ENCODE measurements around the gene OSBPL2. TPM values are rescaled to one million over a fixed set of nuclear protein-coding genes. Genes with fewer than 3 reads are reported as not detected.

Gene OSBPL2
- total RNA-seq, 1 donor from 2014 or later = 49.8 TPM

GRCh38 chr20:62333820-62334595 is 95.7 kb downstream of the OSBPL2 start:
- peaks cover 63% of the 10 kb centered on the region for H3K36me3 ChIP-seq (ENCODE audit: control insufficient read depth, insufficient read depth, low read length)
- DNase-seq (ENCODE audit: low read depth) = no peak
- TF ChIP-seq, protein P1, sequence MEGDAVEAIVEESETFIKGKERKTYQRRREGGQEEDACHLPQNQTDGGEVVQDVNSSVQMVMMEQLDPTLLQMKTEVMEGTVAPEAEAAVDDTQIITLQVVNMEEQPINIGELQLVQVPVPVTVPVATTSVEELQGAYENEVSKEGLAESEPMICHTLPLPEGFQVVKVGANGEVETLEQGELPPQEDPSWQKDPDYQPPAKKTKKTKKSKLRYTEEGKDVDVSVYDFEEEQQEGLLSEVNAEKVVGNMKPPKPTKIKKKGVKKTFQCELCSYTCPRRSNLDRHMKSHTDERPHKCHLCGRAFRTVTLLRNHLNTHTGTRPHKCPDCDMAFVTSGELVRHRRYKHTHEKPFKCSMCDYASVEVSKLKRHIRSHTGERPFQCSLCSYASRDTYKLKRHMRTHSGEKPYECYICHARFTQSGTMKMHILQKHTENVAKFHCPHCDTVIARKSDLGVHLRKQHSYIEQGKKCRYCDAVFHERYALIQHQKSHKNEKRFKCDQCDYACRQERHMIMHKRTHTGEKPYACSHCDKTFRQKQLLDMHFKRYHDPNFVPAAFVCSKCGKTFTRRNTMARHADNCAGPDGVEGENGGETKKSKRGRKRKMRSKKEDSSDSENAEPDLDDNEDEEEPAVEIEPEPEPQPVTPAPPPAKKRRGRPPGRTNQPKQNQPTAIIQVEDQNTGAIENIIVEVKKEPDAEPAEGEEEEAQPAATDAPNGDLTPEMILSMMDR (IDR thresholded peaks at IDR 0.05; ENCODE audit: insufficient read depth, low read length, severe bottlenecking) = no peak
- H3K27me3 ChIP-seq (ENCODE audit: control insufficient read depth, insufficient read depth, low read length) = no peaks in the 10 kb centered on the region
- no peak for FAIRE-seq
- no peak overlapping the region for H3K4me3 ChIP-seq (ENCODE audit: low read depth, low read length)

GRCh38 chr20:62334881-62335280 is 96.6 kb downstream of the OSBPL2 start:
- TF ChIP-seq, protein P1 (IDR thresholded peaks at IDR 0.05; ENCODE audit: insufficient read depth, low read length, severe bottlenecking) = no peak
- Histone ChIP-seq H3K4me3 (ENCODE audit: low read depth, low read length) (no peak overlapping the region), H3K27me3 (ENCODE audit: control insufficient read depth, insufficient read depth, low read length) (no peaks in the 10 kb centered on the region), H3K36me3 (ENCODE audit: control insufficient read depth, insufficient read depth, low read length) (peaks cover 58% of the 10 kb centered on the region)
- DNase-seq (ENCODE audit: low read depth) (no peak), FAIRE-seq (no peak)

- no peaks in the 10 kb centered on the region for H3K27me3 ChIP-seq (ENCODE audit: control insufficient read depth, insufficient read depth, low read length)
- peaks cover 54% of the 10 kb centered on the region for H3K36me3 ChIP-seq (ENCODE audit: control insufficient read depth, insufficient read depth, low read length)
- no peak for DNase-seq (ENCODE audit: low read depth)
- no peak overlapping the region for H3K4me3 ChIP-seq (ENCODE audit: low read depth, low read length)
- TF ChIP-seq, protein P1 (IDR thresholded peaks at IDR 0.05; ENCODE audit: insufficient read depth, low read length, severe bottlenecking) = no peak
- no peak for FAIRE-seq
These were observed 97.2 kb downstream of the OSBPL2 start for GRCh38 chr20:62335532-62335931.

DNA sequence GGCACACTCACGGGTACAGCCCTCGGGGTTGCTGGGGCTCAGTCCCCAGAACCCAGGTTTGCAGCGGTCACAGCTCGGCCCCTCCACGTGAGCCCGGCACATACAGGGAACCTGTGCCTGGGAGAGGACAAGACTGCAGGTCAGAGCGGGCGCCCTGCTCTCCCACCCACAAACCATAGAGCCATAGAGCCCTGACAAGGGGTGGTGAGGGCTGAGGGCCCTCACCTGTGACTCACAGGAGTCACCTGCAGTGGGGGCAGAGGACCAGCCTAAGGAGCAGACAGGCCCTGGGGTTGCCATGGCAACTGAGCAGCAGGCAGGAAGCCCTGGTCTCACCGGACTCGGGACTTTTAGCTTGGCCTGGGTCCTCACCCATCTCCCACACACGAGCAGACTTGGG is 98.0 kb downstream of the OSBPL2 start:
- no peak overlapping the region for H3K4me3 ChIP-seq (ENCODE audit: low read depth, low read length)
- TF ChIP-seq, protein P1 (IDR thresholded peaks at IDR 0.05; ENCODE audit: insufficient read depth, low read length, severe bottlenecking) = no peak
- no peaks in the 10 kb centered on the region for H3K27me3 ChIP-seq (ENCODE audit: control insufficient read depth, insufficient read depth, low read length)
- FAIRE-seq (no peak), DNase-seq (ENCODE audit: low read depth) (no peak)
- H3K36me3 ChIP-seq (ENCODE audit: control insufficient read depth, insufficient read depth, low read length) = peaks cover 52% of the 10 kb centered on the region

GRCh38 chr20:62336775-62337557 is 98.6 kb downstream of the OSBPL2 start:
- TF ChIP-seq, protein P1 (IDR thresholded peaks at IDR 0.05; ENCODE audit: insufficient read depth, low read length, severe bottlenecking) = no peak
- H3K27me3 ChIP-seq (ENCODE audit: control insufficient read depth, insufficient read depth, low read length) = no peaks in the 10 kb centered on the region
- H3K36me3 ChIP-seq (ENCODE audit: control insufficient read depth, insufficient read depth, low read length) = peaks cover 49% of the 10 kb centered on the region
- DNase-seq (ENCODE audit: low read depth) (no peak), FAIRE-seq (peak; percentile 99)
- H3K4me3 ChIP-seq (ENCODE audit: low read depth, low read length) = no peak overlapping the region

Data from bronchial epithelial cell (primary cell).